ENCODE data around the gene H6PD. TPM values are rescaled to one million over a fixed set of nuclear protein-coding genes. Genes with fewer than 3 reads are reported as not detected.

The H6PD gene
- total and polyA plus RNA-seq, 4 donors: 28.9 to 134 (median 56.8) TPM

DNA sequence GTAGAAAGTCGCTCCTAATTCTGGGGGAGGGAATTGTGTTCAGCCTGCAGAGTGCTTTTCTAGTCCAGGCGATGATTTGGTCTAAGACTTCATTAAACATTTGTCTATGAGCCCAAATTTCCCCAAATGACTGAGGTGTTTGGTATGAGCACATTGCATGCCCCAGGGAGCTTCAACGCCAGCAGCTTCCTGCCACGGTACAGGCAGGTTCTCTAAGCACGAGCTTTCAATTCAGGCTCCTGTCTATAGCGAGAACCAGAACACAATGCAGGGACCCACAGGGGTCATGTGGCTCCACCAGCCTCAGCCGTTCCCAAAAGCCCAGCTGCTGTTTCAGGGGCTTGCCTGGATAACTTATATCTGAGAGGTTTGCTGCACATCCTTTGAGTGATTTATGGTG, 34.1 kb upstream of the H6PD start (continued):
- TF ChIP-seq, protein P1, sequence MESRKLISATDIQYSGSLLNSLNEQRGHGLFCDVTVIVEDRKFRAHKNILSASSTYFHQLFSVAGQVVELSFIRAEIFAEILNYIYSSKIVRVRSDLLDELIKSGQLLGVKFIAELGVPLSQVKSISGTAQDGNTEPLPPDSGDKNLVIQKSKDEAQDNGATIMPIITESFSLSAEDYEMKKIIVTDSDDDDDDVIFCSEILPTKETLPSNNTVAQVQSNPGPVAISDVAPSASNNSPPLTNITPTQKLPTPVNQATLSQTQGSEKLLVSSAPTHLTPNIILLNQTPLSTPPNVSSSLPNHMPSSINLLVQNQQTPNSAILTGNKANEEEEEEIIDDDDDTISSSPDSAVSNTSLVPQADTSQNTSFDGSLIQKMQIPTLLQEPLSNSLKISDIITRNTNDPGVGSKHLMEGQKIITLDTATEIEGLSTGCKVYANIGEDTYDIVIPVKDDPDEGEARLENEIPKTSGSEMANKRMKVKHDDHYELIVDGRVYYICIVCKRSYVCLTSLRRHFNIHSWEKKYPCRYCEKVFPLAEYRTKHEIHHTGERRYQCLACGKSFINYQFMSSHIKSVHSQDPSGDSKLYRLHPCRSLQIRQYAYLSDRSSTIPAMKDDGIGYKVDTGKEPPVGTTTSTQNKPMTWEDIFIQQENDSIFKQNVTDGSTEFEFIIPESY (IDR thresholded peaks at IDR 0.05): no peak
- TF ChIP-seq, protein P2, sequence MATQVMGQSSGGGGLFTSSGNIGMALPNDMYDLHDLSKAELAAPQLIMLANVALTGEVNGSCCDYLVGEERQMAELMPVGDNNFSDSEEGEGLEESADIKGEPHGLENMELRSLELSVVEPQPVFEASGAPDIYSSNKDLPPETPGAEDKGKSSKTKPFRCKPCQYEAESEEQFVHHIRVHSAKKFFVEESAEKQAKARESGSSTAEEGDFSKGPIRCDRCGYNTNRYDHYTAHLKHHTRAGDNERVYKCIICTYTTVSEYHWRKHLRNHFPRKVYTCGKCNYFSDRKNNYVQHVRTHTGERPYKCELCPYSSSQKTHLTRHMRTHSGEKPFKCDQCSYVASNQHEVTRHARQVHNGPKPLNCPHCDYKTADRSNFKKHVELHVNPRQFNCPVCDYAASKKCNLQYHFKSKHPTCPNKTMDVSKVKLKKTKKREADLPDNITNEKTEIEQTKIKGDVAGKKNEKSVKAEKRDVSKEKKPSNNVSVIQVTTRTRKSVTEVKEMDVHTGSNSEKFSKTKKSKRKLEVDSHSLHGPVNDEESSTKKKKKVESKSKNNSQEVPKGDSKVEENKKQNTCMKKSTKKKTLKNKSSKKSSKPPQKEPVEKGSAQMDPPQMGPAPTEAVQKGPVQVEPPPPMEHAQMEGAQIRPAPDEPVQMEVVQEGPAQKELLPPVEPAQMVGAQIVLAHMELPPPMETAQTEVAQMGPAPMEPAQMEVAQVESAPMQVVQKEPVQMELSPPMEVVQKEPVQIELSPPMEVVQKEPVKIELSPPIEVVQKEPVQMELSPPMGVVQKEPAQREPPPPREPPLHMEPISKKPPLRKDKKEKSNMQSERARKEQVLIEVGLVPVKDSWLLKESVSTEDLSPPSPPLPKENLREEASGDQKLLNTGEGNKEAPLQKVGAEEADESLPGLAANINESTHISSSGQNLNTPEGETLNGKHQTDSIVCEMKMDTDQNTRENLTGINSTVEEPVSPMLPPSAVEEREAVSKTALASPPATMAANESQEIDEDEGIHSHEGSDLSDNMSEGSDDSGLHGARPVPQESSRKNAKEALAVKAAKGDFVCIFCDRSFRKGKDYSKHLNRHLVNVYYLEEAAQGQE (IDR thresholded peaks at IDR 0.05): no peak

- WGBS: 10% methylated on average over 24 of the region's 24 CpGs
- Histone ChIP-seq H3K9me3 (ENCODE audit: control insufficient read depth in 4 of 4, low read length in 3 of 4) (no peaks in the 10 kb centered on the region), H3K36me3 (ENCODE audit: control insufficient read depth in 4 of 4, insufficient read depth in 3 of 4, low read depth in 1 of 4, low read length in 3 of 4) (no peaks in the 10 kb centered on the region), H3K4me1 (ENCODE audit: control insufficient read depth in 4 of 4, insufficient read depth in 4 of 4, low read length in 3 of 4) (peaks cover 0 to 5% (median 1%) of the 10 kb centered on the region in 4 donors), H3K27ac (ENCODE audit: low read depth in 1 of 2, low read length in 2 of 2) (no peak overlapping the region), H3K4me3 (ENCODE audit: low read depth in 1 of 3, low read length in 3 of 3) (peak overlapping the region in 1 of 3 donors; percentile 18), H3K27me3 (ENCODE audit: control insufficient read depth in 4 of 4, insufficient read depth in 4 of 4, low read length in 3 of 4) (peaks cover 4 to 19% (median 11%) of the 10 kb centered on the region in 4 donors), H3K9ac (ENCODE audit: low read depth in 1 of 2, low read length in 2 of 2) (no peak overlapping the region)
- no peak for DNase-seq (ENCODE audit: low spot score)
- TF ChIP-seq SP1 (IDR thresholded peaks at IDR 0.05): no peak
These were observed 33.0 kb upstream of the H6PD start for GRCh38 chr1:9201401-9202239.

GRCh38 chr1:9202240-9202870, 32.2 kb upstream of the H6PD start:
- Histone ChIP-seq H3K27ac (ENCODE audit: low read depth in 1 of 2, low read length in 2 of 2) (no peak overlapping the region), H3K4me3 (ENCODE audit: low read depth in 1 of 3, low read length in 3 of 3) (no peak overlapping the region), H3K36me3 (ENCODE audit: control insufficient read depth in 4 of 4, insufficient read depth in 3 of 4, low read depth in 1 of 4, low read length in 3 of 4) (no peaks in the 10 kb centered on the region), H3K27me3 (ENCODE audit: control insufficient read depth in 4 of 4, insufficient read depth in 4 of 4, low read length in 3 of 4) (peaks cover 4 to 19% (median 10%) of the 10 kb centered on the region in 4 donors), H3K9me3 (ENCODE audit: control insufficient read depth in 4 of 4, low read length in 3 of 4) (no peaks in the 10 kb centered on the region), H3K9ac (ENCODE audit: low read depth in 1 of 2, low read length in 2 of 2) (no peak overlapping the region), H3K4me1 (ENCODE audit: control insufficient read depth in 4 of 4, insufficient read depth in 4 of 4, low read length in 3 of 4) (peaks cover 0 to 3% (median 1%) of the 10 kb centered on the region in 4 donors)
- 17% methylated on average over 15 of the region's 15 CpGs for WGBS
- DNase-seq (ENCODE audit: low spot score): no peak
- TF ChIP-seq RAD21 (IDR thresholded peaks at IDR 0.05): no peak
- TF ChIP-seq, protein P3, sequence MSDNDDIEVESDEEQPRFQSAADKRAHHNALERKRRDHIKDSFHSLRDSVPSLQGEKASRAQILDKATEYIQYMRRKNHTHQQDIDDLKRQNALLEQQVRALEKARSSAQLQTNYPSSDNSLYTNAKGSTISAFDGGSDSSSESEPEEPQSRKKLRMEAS (IDR thresholded peaks at IDR 0.05): no peak
- TF ChIP-seq RXRA (IDR thresholded peaks at IDR 0.05): no peak
- no peak for TF ChIP-seq FOXA2 (IDR thresholded peaks at IDR 0.05)
- TF ChIP-seq HNF4A (conservative IDR thresholded peaks at IDR 0.05): no peak
- TF ChIP-seq, protein P4, sequence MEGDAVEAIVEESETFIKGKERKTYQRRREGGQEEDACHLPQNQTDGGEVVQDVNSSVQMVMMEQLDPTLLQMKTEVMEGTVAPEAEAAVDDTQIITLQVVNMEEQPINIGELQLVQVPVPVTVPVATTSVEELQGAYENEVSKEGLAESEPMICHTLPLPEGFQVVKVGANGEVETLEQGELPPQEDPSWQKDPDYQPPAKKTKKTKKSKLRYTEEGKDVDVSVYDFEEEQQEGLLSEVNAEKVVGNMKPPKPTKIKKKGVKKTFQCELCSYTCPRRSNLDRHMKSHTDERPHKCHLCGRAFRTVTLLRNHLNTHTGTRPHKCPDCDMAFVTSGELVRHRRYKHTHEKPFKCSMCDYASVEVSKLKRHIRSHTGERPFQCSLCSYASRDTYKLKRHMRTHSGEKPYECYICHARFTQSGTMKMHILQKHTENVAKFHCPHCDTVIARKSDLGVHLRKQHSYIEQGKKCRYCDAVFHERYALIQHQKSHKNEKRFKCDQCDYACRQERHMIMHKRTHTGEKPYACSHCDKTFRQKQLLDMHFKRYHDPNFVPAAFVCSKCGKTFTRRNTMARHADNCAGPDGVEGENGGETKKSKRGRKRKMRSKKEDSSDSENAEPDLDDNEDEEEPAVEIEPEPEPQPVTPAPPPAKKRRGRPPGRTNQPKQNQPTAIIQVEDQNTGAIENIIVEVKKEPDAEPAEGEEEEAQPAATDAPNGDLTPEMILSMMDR (IDR thresholded peaks at IDR 0.05; ENCODE audit: low read depth, low read length, missing input control): no peak
- TF ChIP-seq TAF1 (conservative IDR thresholded peaks at IDR 0.05): no peak
- no peak for TF ChIP-seq HNF4G (IDR thresholded peaks at IDR 0.05)
- TF ChIP-seq JUND (IDR thresholded peaks at IDR 0.05): no peak
- TF ChIP-seq, protein P1 (IDR thresholded peaks at IDR 0.05): no peak
- TF ChIP-seq, protein P5, sequence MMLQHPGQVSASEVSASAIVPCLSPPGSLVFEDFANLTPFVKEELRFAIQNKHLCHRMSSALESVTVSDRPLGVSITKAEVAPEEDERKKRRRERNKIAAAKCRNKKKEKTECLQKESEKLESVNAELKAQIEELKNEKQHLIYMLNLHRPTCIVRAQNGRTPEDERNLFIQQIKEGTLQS (IDR thresholded peaks at IDR 0.05): no peak
- no peak for TF ChIP-seq GABPA (IDR thresholded peaks at IDR 0.05 in 1 of 2, conservative IDR thresholded peaks at IDR 0.05 in 1 of 2)
- TF ChIP-seq NR2F2 (IDR thresholded peaks at IDR 0.05): no peak
- TF ChIP-seq FOXA1 (IDR thresholded peaks at IDR 0.05): no peak
- TF ChIP-seq EGR1 (IDR thresholded peaks at IDR 0.05; ENCODE audit: low read depth in 2 of 2): no peak
- no peak for TF ChIP-seq SP1 (IDR thresholded peaks at IDR 0.05)
- no peak for TF ChIP-seq YY1 (IDR thresholded peaks at IDR 0.05)

Measured in liver (tissue), 9 donors.